NCI-H748 (cell line): Measurements from ENCODE around the gene APH1B.
A peak's percentile ranks its signal among the peaks of the same experiment; 100 is the strongest.
"Not testable (repeated sequence)": the region's sequence is repeated elsewhere in the genome, so short reads cannot be mapped to it uniquely, and the experiment has no call there.

Source experiments
- DNase-seq: peaks from one replicate; lab custom pipeline; 2025; ENCODE audit not compliant: unreplicated experiment; lab: John Stamatoyannopoulos, UW

APH1B gene

DNA sequence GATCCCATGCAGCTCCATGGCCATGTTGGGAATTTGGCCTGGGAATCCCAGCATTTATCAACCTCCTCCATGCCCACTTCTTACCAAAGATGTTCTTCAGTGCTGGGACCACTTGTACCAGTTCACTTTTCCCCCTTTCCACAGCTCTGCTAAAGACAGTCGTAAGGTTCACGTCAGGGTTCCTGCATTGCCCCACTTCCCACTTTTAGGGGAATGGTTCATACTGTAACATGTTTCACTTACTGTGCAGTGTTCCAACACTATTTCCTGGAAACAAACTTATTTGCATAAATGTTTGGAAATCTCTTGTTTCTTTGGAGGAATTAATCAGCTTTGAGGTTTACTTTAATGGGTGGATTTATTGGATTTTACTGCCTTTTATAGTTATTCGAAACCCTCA lies 17.0 kb downstream of the APH1B start:
- no peak for DNase-seq

GRCh38 chr15:63295341-63295740 lies 17.9 kb downstream of the APH1B start:
- DNase-seq, result no peak

- DNase-seq, result peak; percentile 3
Observed at GRCh38 chr15:63296195-63296594, 18.8 kb downstream of the APH1B start.

DNA sequence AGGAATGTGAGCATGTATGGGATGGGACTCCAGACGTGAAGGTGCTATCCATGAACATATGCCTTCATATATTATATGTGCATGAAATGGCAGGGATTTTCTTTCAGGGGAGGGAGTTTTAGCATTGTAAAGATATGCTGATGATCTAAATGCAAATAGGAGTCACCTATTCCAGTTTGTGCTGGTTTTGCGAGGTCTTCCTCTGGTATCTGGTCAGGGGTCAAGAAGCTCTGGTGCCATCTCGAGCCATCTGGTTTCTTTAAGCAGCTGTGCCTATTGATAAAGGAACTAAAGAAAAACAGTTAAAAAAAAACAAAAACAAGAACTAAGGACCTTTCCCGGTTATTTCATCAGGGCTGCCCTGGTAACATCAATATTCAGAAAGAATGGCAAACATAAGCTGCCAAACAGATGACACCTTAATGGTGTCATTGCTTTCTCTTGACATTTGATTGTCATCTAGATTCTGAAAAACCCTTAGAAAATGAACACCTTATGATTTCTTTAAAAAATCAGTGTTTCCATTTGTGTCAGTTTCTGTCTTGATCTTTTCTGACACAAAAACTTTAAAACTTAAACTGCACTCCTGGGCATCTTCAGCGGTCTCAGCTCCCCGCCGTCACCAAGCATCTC lies 22.7 kb downstream of the APH1B start:
- DNase-seq, result no peak

DNA sequence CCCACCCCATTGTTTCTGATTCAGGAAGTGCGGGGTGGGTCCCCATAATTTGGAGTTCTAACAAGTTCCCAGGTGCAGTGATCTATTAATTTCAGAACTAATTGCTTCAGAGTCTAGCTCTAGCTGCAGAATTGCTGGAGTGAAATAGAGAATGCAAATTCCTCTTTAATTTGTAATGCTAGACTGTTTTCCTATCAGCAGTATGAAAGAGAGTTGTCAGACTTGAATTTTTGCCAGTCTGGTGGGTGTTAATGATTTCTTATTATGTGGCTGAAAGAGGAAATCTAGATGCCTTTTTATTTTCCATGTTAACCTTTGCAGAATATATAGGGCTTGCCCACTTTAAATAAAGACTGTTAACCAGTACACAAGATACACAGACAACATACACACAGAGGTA lies 23.7 kb downstream of the APH1B start:
- DNase-seq, result peak; percentile 45

- DNase-seq, result no peak
Observed at GRCh38 chr15:63305260-63305659, 27.9 kb downstream of the APH1B start.

- DNase-seq, result no peak
Observed at GRCh38 chr15:63306492-63307073, 29.2 kb downstream of the APH1B start.

DNA sequence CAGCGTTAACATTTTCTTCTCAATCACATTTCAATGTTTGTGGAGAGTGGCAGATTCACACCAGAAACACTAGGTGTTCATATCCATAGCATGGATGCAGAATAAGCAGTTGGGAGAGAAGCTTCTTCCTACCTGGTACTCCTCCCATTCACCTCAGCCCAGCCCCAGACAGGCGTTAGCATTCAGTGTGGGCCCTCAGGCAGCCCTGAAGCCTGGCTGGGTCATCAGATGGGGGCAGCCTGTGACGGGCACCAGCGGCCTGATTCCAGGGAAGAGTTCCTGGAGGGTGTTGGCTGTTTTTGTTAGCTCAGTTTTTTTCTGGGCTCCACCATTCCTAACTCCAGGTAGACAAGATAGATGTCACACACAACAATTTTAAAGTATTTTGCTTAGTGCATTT lies 31.1 kb downstream of the APH1B start:
- DNase-seq, result no peak

- no peak for DNase-seq
Observed at GRCh38 chr15:63308947-63309346, 31.5 kb downstream of the APH1B start.

DNA sequence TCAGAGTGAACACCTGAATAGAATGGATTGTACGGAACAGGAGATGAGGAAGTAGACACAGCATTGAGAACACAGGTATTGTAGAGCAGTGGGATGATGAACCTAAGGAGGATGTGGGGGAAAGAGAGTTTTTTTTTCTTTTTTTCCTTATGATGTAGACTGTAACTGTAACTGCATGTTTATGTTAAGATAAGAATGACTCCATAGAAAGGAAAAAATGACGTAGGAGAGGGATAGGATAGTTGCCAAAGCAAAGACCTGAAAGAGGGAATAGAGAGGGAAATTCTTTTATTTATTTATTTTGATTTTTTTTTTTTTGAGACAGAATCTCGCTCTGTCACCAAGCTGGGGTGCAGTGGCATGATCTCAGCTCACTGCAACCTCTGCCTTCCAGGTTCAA lies 33.2 kb downstream of the APH1B start:
- no peak for DNase-seq

DNA sequence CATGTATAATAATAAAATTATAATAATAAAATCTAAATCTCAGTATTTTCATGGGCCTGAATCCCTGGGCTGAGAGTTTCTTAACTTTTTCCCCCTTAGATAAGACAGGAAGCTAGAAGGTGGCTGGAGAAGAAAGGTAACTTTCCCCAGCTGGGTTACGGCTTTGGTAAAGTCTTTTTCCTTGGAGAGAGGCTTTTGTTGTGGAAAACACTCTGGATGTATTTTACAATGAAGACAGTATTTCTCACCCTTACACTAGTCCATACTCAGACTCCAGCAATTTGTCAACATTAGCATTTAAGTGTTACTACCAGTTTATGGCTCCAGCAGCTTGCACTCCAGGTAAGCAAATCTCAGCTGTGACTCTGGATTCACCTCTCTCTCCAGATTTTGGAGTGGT lies 34.9 kb downstream of the APH1B start:
- DNase-seq, result no peak

DNA sequence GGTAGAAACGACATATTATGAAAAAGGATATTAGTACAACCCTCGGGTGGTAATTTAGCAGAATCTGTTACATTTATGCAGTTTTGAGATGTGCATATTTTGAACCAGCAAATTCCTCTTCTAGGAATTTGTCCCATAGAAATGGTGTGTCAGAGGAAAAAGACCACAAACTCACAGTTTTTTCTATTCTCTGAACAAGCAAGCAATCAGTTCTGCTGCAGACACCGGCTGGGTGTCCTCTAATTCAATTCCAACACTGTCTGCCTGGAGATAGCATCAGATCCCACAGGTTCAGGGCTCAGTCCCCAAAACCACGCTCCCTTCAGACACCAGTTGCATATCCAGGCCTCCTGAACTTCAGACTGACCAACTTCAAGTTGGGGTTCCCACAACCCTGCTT lies 36.4 kb downstream of the APH1B start:
- no peak for DNase-seq

GRCh38 chr15:63314409-63314808 lies 37.0 kb downstream of the APH1B start:
- no peak for DNase-seq

DNA sequence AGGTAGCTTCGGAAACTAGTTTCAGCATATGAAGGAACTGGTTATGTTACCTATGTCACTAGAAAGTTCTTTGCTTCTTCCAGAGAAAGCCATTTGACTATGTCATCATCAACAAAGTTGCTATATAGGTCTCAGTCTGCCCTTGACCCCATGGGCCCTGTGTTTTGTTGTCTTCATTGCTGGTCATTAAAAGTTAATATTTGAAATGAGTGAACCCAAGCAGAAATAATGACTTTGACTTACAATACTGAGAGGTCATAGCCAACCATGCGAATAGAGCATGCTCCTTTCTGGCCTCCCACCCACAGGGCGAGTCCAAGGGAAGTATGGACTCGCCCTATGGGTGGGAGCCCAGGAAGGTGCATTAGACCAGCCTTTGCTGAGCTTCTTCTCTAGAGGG lies 40.9 kb downstream of the APH1B start:
- no peak for DNase-seq

DNA sequence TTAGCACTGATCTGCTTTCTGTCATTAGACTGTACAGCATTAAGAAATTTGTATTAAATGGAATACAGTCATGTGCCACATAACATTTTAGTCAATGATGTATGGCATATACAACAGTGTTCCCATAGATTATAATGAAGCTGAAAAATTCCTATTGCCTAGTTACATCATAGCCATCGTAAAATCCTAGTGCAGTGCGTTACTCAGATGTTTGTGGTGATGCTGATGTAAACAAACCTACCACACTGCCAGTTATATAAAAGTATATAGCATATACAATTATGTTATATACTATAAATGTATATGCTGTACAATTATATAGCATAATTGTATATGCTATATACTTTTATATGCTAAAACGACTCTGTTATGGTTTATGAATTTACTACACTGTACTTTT lies 41.7 kb downstream of the APH1B start:
- no peak for DNase-seq

DNA sequence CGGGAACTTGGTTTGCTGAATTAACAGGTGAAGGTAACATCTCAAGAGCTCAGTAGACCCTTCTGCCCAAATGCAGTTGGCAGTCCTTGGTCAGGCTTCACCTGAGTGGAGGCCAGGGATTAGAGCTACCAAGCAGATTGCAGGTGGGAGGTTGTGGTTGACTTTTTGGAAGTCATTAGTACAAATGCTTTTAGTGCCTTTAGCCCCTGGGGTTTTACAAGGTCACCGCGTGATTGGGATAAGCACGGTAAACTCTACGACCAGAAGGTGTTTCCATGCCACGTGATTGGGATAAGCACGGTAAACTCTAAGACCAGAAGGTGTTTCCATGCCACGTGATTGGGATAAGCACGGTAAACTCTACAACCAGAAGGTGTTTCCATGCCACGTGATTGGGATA lies 43.0 kb downstream of the APH1B start:
- DNase-seq, result not testable (repeated sequence)

GRCh38 chr15:63320981-63321380 lies 43.6 kb downstream of the APH1B start:
- not testable (repeated sequence) for DNase-seq

DNA sequence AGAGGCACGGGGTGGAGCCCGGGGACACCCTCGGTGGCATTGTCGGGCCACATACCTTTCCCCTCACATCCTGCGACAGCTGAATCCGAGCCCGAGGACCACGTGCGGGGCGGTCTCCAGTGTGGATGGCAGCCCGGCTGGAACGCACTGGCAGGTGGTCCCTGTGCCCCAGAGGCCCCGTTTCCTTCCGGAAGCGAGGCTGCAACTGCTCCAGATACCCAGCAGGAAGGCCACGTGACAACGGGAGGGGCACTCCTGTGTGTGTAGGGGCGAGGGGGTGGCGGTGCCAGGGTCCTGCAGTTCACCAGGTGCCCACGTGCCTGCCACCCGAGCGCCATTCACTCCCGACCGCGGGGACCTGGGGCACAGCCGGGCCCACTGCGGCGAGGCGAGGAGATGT lies 44.1 kb downstream of the APH1B start:
- no peak for DNase-seq

DNA sequence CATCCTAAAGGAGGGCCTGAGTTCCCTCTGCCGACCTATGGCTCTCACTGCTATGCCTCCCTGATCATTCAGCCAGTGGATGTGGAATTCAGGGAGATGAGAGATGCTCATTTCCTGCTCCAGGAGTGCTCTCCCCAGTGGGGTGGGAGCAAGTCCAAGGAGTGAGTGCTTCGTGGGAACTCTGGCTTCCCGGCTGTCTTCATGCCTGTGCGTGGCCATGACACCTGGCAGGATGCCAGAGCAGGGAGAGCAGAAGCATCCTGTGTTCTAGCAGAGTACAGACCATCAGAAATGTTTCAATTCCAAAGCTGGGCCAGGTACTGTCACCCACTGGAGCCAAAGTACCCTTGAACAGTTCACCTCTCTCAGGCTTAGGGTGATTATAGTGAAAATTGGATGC lies 45.1 kb downstream of the APH1B start:
- DNase-seq, result peak; percentile 2

- DNase-seq, result no peak
Observed at GRCh38 chr15:63323798-63324563, 46.6 kb downstream of the APH1B start.

- DNase-seq, result no peak
Observed at GRCh38 chr15:63324770-63325169, 47.4 kb downstream of the APH1B start.

DNA sequence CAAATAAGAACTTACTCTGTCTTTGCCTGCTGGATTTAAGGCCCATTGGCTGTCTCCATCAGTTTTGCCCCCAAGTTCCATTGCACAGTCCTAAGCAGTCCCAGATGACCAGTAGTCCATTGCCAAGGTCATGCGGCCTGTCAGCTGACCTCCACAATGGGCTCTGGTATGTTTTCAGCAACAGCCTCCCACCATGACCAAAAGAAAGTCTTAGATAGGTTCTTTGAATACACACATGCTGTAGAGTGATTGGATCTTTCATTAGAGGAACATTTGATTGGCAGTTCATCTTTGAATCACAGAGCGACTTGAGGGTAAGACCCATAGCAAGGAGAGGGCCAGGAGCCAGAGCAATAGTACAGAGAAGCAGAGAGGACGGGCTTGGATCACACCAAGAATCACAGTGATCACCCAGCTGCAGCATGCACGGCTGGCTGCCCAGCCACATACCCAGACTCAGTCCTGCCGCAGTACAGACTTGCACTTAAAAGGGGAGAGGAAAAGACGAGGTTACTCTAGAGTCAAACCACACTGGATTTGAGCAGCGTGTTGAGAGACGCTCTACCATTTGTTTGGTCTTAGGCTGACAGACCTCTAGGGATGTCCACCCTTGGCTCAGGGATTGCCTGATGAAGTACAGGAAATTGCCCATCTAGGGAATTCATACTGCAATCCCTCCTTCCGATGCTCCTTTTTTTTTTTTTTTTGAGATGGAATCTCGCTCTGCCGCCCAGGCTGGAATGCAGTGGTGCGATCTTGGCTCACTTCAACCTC lies 50.4 kb downstream of the APH1B start:
- no peak for DNase-seq
